AG09309 (cell line): ENCODE measurements around the gene CPZ.

Source experiments
- DNase-seq: peaks from one replicate; pipeline ENCODE4 v3.0.0-alpha.2; 2010; ENCODE audit warnings: low read depth
- H3K4me3 ChIP-seq: 2 replicates; pipeline ENCODE4 v1.5.1; 2011; ENCODE audit warnings: mild to moderate bottlenecking, low read depth, low read length, moderate library complexity; ENCODE audit not compliant: control insufficient read depth
- CTCF ChIP-seq: IDR thresholded peaks from 2 replicates; pipeline ENCODE4 v1.5.1; 2011; ENCODE audit warnings: mild to moderate bottlenecking, low read depth, low read length, inconsistent platforms; ENCODE audit not compliant: insufficient read depth, control insufficient read depth; ENCODE audit errors: missing control alignments

The CPZ gene

GRCh38 chr4:8585186-8585585 is 7.4 kb upstream of the CPZ start:
- no peak overlapping the region for H3K4me3 ChIP-seq
- TF ChIP-seq CTCF: no peak
- no peak for DNase-seq

GRCh38 chr4:8585721-8586212 is 6.8 kb upstream of the CPZ start:
- no peak overlapping the region for H3K4me3 ChIP-seq
- no peak for DNase-seq
- TF ChIP-seq CTCF: no peak

GRCh38 chr4:8586246-8586645 is 6.3 kb upstream of the CPZ start:
- TF ChIP-seq CTCF: no peak
- no peak for DNase-seq
- H3K4me3 ChIP-seq: no peak overlapping the region

GRCh38 chr4:8586671-8587468 is 5.7 kb upstream of the CPZ start:
- DNase-seq: no peak
- H3K4me3 ChIP-seq: no peak overlapping the region
- TF ChIP-seq CTCF: no peak

- H3K4me3 ChIP-seq: no peak overlapping the region
- TF ChIP-seq CTCF: no peak
- DNase-seq: no peak
Observed at GRCh38 chr4:8587469-8588195, 4.9 kb upstream of the CPZ start.

GRCh38 chr4:8588196-8588470 is 4.4 kb upstream of the CPZ start:
- DNase-seq: no peak
- no peak for TF ChIP-seq CTCF
- no peak overlapping the region for H3K4me3 ChIP-seq

- no peak for TF ChIP-seq CTCF
- H3K4me3 ChIP-seq: no peak overlapping the region
- DNase-seq: no peak
Observed at GRCh38 chr4:8589336-8589735, 3.2 kb upstream of the CPZ start.
